GM12864 (cell line): ENCODE measurements around the gene CLBA1.

Source experiments
- DNase-seq: peaks from one replicate; pipeline ENCODE4 v3.0.0-alpha.2; 2011; ENCODE audit warnings: low read depth
- H3K4me3 ChIP-seq: 2 replicates; pipeline ENCODE4 v1.5.1; 2011; ENCODE audit warnings: mild to moderate bottlenecking, low read depth, low read length, control low read depth
- CTCF ChIP-seq: IDR thresholded peaks from 2 replicates; pipeline ENCODE4 v1.5.1; 2011; ENCODE audit warnings: low read depth, mild to moderate bottlenecking, moderate library complexity, low read length, control low read depth, inconsistent platforms; ENCODE audit errors: missing control alignments

Gene CLBA1

GRCh38 chr14:104974665-104975390 is 10.8 kb upstream of the CLBA1 start:
- H3K4me3 ChIP-seq, result no peak overlapping the region
- no peak for DNase-seq
- no peak for TF ChIP-seq CTCF

- no peak for DNase-seq
- H3K4me3 ChIP-seq, result no peak overlapping the region
- TF ChIP-seq CTCF, result peak; percentile 46
These were observed 9.9 kb upstream of the CLBA1 start for GRCh38 chr14:104975481-104976197.

- H3K4me3 ChIP-seq, result no peak overlapping the region
These were observed 9.2 kb upstream of the CLBA1 start for GRCh38 chr14:104976198-104977007.

GRCh38 chr14:104977008-104977680 is 8.4 kb upstream of the CLBA1 start:
- DNase-seq, result no peak
- TF ChIP-seq CTCF, result no peak
- no peak overlapping the region for H3K4me3 ChIP-seq

More at GRCh38 chr14:104976198-104977007, 9.2 kb upstream of the CLBA1 start:
- DNase-seq, result peak; percentile 24
- peak; percentile 87 for TF ChIP-seq CTCF

GRCh38 chr14:104977681-104978653 is 7.6 kb upstream of the CLBA1 start, which contains the start of gene AHNAK2:
Gene AHNAK2 (minus strand): TSS chr14:104978374. CDS start chr14:104978237, 137 bp downstream.
- DNase-seq, result no peak
- H3K4me3 ChIP-seq, result no peak within 1 kb of the TSS; the same call in 1 of the 2 replicates
- no peak for TF ChIP-seq CTCF
